ACC112 (cell line): ENCODE results near the gene FCHSD2.

Source experiments
- H2AFZ ChIP-seq: fragments of 200-600 bp; sonication (generic); one replicate; pipeline ENCODE4 v1.6.0; 2017; ENCODE audit warnings: antibody characterized with exemption, low read length; ENCODE audit not compliant: unreplicated experiment
- H3K27ac ChIP-seq: fragments of 200-600 bp; sonication (generic); 2 replicates; pipeline ENCODE4 v1.5.1; 2014; ENCODE audit warnings: low read depth, mild to moderate bottlenecking, antibody characterized with exemption, low read length, moderate library complexity
- H3K27me3 ChIP-seq: fragments of 200-600 bp; sonication (generic); 2 replicates; pipeline ENCODE4 v1.6.1; 2014; ENCODE audit warnings: mild to moderate bottlenecking, antibody characterized with exemption, low read length, moderate library complexity, mixed read lengths; ENCODE audit not compliant: insufficient read depth
- H3K36me3 ChIP-seq: fragments of 200-600 bp; sonication (generic); 2 replicates; pipeline ENCODE4 v1.6.1; 2016; ENCODE audit warnings: mild to moderate bottlenecking, antibody characterized with exemption, low read length, moderate library complexity, mixed read lengths; ENCODE audit not compliant: insufficient read depth
- H3K4me1 ChIP-seq: fragments of 200-600 bp; sonication (generic); one replicate; pipeline ENCODE4 v1.6.1; 2016; ENCODE audit warnings: low read length, mixed read lengths; ENCODE audit not compliant: insufficient read depth, unreplicated experiment, control insufficient read depth
- H3K4me3 ChIP-seq: fragments of 200-600 bp; sonication (generic); 2 replicates; pipeline ENCODE4 v1.5.1; 2014; ENCODE audit warnings: mild to moderate bottlenecking, low read depth, low read length
- H3K79me2 ChIP-seq: fragments of 200-600 bp; sonication (generic); one replicate; pipeline ENCODE4 v1.6.0; 2016; ENCODE audit warnings: low read length; ENCODE audit not compliant: control insufficient read depth, unreplicated experiment, insufficient read depth

FCHSD2 gene

DNA sequence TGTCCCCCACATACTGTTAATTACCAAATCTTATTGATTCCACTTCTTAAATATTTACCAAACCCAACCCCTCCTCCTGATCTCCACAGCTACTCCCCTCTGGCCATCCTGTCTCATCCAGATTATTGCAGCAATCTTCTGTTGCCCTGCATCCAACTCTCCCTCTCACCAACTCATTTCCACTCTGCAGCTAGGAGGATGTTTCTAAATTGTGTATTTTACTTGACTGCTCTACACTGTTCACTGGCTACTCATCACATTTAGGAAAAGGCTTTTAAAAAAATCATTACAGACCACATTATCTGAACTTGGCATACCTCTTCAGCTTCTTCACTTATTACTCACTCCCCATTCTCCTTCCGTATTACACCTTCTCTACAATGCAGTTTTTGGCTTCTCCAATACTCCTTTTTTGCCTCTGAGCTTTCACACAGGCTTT, 210.0 kb downstream of the FCHSD2 start:
- Histone ChIP-seq H3K4me3 (no peak overlapping the region), H3K36me3 (no peaks in the 10 kb centered on the region), H3K27ac (no peak overlapping the region), H3K4me1 (peaks cover 7% of the 10 kb centered on the region), H3K79me2 (no peaks in the 10 kb centered on the region), H2AFZ (no peak overlapping the region), H3K27me3 (no peaks in the 10 kb centered on the region)

DNA sequence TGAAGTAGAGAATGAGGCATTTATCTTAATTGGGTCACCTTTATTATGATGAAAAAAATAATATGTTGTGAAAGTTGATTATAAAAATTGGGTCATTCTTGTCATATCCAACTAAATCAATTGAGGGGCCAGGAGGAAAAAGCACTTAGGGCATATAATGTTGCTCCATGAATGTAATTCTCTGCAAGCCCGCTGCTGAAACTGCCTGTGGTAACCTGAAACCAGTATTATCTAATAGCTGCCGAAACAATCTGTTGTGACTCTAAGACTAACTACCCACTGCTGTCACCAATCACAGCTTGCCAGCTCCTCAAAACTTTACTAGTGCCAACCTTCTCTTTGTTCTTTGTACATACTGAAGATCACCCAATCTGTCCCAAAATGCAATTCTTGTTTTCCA, 212.1 kb downstream of the FCHSD2 start:
- H3K4me3 ChIP-seq = no peak overlapping the region

GRCh38 chr11:72929256-72929655, 212.9 kb downstream of the FCHSD2 start:
- Histone ChIP-seq H3K79me2 (no peaks in the 10 kb centered on the region), H2AFZ (no peak overlapping the region), H3K4me3 (no peak overlapping the region), H3K27me3 (no peaks in the 10 kb centered on the region), H3K4me1 (peaks cover 7% of the 10 kb centered on the region), H3K27ac (no peak overlapping the region), H3K36me3 (no peaks in the 10 kb centered on the region)

More for the DNA sequence above, 212.1 kb downstream of the FCHSD2 start:
- no peak overlapping the region for H3K27ac ChIP-seq
- no peak overlapping the region for H2AFZ ChIP-seq
- no peaks in the 10 kb centered on the region for H3K79me2 ChIP-seq
- peaks cover 7% of the 10 kb centered on the region for H3K4me1 ChIP-seq
- H3K27me3 ChIP-seq = no peaks in the 10 kb centered on the region
- H3K36me3 ChIP-seq = no peaks in the 10 kb centered on the region

DNA sequence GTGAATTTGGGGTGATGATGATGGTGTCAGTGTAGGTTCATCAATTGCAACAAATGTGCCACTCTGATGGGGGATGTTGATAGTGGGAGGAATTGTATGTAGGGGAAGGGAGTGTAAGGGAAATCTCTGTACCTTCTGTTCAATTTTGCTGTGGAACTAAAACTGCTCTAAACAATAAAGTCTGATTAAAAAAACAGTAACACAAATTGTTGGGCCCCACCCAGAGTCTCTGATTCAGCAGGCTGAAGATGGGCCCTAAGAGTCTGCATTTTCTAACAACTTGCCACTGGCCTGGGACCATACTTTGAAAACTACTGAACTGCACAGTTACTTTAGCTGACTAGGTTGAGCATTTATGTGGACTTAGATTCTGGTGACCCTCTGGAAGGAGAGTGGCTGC, 214.7 kb downstream of the FCHSD2 start:
- Histone ChIP-seq H3K27me3 (no peaks in the 10 kb centered on the region), H2AFZ (no peak overlapping the region), H3K27ac (no peak overlapping the region), H3K4me1 (peaks cover 5% of the 10 kb centered on the region), H3K36me3 (no peaks in the 10 kb centered on the region), H3K4me3 (no peak overlapping the region), H3K79me2 (no peaks in the 10 kb centered on the region)

GRCh38 chr11:72926076-72926475, 216.0 kb downstream of the FCHSD2 start:
- Histone ChIP-seq H3K27me3 (no peaks in the 10 kb centered on the region), H3K79me2 (no peaks in the 10 kb centered on the region), H3K4me1 (no peaks in the 10 kb centered on the region), H2AFZ (no peak overlapping the region), H3K4me3 (no peak overlapping the region), H3K27ac (no peak overlapping the region), H3K36me3 (no peaks in the 10 kb centered on the region)

DNA sequence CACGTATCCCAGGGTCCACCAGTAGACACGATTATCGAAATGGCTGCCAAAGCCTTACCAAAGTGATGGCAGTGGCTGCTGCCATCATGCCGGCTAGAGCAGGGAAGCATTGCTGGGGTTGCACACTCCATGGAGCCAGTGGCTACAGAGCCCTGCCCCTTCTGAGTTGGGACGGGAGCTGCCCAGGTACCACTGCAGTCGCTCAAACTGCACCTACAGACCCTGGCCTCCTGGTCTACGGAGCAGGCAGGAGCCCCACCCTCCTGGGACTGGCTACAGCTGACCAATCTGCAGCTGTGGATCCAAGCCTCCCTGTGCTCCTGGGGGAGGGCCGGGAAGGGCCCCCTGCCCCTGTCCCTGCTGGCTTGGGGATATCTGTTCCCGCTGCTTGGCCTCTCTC, 216.5 kb downstream of the FCHSD2 start:
- Histone ChIP-seq H3K27me3 (no peaks in the 10 kb centered on the region), H2AFZ (no peak overlapping the region), H3K27ac (no peak overlapping the region), H3K79me2 (no peaks in the 10 kb centered on the region), H3K4me3 (no peak overlapping the region), H3K4me1 (no peaks in the 10 kb centered on the region), H3K36me3 (no peaks in the 10 kb centered on the region)

DNA sequence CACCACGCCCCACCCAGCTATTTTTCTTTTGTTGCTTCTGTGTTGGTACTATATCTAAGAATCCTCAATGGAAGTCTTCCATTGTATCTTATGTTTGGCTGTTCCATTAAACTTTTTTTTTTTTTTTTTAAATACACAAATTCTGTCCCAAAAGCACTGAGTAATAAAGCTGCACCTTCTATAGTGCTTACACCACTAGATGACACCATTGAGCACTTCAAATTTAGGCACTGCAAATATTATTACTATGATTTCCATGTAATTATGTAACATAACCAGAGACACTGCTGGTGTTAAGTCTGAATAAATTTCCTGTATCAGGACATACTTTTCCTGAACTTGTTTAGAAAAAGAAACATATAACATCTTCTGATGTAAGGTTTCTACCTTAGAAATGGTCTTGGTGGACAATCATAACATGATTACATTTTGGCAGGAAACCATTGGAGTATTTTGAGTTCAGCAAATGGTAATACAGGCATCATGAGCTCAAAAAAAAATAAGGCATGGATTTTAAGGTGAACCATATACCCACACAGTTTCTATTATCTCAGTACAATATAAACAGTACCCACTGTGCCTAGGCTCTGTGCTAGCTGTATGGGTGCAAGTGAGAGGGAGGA, 217.4 kb downstream of the FCHSD2 start:
- H3K4me1 ChIP-seq = no peaks in the 10 kb centered on the region
- no peaks in the 10 kb centered on the region for H3K36me3 ChIP-seq
- H3K27ac ChIP-seq = no peak overlapping the region
- H2AFZ ChIP-seq = no peak overlapping the region
- H3K27me3 ChIP-seq = no peaks in the 10 kb centered on the region
- no peak overlapping the region for H3K4me3 ChIP-seq
- H3K79me2 ChIP-seq = no peaks in the 10 kb centered on the region

GRCh38 chr11:72921028-72921716, 220.9 kb downstream of the FCHSD2 start:
- Histone ChIP-seq H3K4me3 (no peak overlapping the region), H2AFZ (no peak overlapping the region), H3K27ac (no peak overlapping the region), H3K79me2 (no peaks in the 10 kb centered on the region), H3K27me3 (no peaks in the 10 kb centered on the region), H3K4me1 (no peaks in the 10 kb centered on the region), H3K36me3 (no peaks in the 10 kb centered on the region)

GRCh38 chr11:72920001-72920400, 222.1 kb downstream of the FCHSD2 start:
- H3K27me3 ChIP-seq = no peaks in the 10 kb centered on the region
- H3K36me3 ChIP-seq = no peaks in the 10 kb centered on the region
- H3K79me2 ChIP-seq = no peaks in the 10 kb centered on the region
- no peaks in the 10 kb centered on the region for H3K4me1 ChIP-seq
- no peak overlapping the region for H3K4me3 ChIP-seq
- no peak overlapping the region for H2AFZ ChIP-seq
- H3K27ac ChIP-seq = no peak overlapping the region

- Histone ChIP-seq H2AFZ (no peak overlapping the region), H3K27me3 (no peaks in the 10 kb centered on the region), H3K27ac (no peak overlapping the region), H3K4me3 (no peak overlapping the region), H3K36me3 (no peaks in the 10 kb centered on the region), H3K4me1 (no peaks in the 10 kb centered on the region), H3K79me2 (no peaks in the 10 kb centered on the region)
Measured at GRCh38 chr11:72918851-72919250, 223.3 kb downstream of the FCHSD2 start.

GRCh38 chr11:72912253-72912652, 229.9 kb downstream of the FCHSD2 start:
- H2AFZ ChIP-seq = no peak overlapping the region
- H3K4me1 ChIP-seq = no peaks in the 10 kb centered on the region
- H3K27me3 ChIP-seq = no peaks in the 10 kb centered on the region
- H3K27ac ChIP-seq = no peak overlapping the region
- H3K79me2 ChIP-seq = no peaks in the 10 kb centered on the region
- 0 out of 2 replicates have a peak, but pooled peaks cover 3% of the 10 kb centered on the region for H3K36me3 ChIP-seq
- H3K4me3 ChIP-seq = no peak overlapping the region
